ENCODE data around the gene NR4A1.

Gene NR4A1

DNA sequence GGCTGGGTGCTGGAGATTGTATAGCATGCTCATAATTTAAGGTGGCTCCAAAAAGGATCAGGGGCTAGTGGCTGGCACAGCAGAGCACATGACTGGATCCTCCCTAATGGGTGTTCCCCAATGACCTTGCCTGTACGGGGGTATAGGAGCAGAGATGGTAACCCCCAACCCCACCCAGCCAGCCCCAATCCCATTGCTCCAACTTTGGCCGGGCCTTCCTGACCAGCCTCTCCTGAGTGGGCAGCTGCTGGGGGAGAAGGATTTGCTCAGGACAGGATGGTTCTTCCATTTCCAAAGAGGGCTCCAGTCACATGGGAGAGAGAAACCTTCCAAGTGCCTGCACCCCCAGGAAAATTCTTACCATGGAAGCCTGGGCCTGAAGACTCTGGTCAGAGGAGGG, 15.3 kb upstream of the NR4A1 start:
- TF ChIP-seq, protein P1, sequence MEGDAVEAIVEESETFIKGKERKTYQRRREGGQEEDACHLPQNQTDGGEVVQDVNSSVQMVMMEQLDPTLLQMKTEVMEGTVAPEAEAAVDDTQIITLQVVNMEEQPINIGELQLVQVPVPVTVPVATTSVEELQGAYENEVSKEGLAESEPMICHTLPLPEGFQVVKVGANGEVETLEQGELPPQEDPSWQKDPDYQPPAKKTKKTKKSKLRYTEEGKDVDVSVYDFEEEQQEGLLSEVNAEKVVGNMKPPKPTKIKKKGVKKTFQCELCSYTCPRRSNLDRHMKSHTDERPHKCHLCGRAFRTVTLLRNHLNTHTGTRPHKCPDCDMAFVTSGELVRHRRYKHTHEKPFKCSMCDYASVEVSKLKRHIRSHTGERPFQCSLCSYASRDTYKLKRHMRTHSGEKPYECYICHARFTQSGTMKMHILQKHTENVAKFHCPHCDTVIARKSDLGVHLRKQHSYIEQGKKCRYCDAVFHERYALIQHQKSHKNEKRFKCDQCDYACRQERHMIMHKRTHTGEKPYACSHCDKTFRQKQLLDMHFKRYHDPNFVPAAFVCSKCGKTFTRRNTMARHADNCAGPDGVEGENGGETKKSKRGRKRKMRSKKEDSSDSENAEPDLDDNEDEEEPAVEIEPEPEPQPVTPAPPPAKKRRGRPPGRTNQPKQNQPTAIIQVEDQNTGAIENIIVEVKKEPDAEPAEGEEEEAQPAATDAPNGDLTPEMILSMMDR (conservative IDR thresholded peaks at IDR 0.05; ENCODE audit: low read depth, low read length): no peak
- DNase-seq (ENCODE audit: low read depth): no peak
- no peak overlapping the region for H3K4me3 ChIP-seq (ENCODE audit: low read depth, low read length)

DNA sequence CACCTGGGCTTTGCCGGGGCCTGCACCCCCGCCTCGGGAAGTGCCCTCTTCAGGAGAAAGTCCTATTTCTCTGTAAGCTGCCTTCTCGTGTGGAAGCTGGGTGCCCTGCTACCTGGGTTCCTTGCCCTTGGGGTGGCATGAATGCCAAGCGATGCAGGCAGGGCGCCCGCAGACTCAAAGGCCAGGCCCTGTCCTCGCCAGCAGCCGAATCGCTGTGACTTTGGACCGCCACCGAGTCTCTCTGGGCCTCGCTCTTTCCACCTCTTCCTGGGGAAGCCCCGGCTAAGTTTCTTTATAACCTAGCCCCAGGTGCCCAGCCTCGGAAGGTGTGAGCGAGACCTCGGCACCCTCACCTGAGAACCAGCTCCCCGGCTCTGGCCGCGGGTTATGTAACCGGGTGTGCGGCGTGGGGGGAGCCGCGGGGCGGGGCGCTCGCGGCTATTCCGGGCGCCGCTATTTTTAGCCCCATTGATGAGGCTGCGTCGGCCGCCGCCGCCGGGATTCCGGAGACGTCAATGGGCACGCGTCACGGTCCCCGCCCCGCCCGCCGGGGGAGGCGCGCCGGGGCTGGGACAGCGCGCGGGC, 14.6 kb upstream of the NR4A1 start:
- peak; percentile 72 for DNase-seq (ENCODE audit: low read depth)
- TF ChIP-seq, protein P1 (conservative IDR thresholded peaks at IDR 0.05; ENCODE audit: low read depth, low read length): no peak
- peak overlapping the region; percentile 41 for H3K4me3 ChIP-seq (ENCODE audit: low read depth, low read length)

DNA sequence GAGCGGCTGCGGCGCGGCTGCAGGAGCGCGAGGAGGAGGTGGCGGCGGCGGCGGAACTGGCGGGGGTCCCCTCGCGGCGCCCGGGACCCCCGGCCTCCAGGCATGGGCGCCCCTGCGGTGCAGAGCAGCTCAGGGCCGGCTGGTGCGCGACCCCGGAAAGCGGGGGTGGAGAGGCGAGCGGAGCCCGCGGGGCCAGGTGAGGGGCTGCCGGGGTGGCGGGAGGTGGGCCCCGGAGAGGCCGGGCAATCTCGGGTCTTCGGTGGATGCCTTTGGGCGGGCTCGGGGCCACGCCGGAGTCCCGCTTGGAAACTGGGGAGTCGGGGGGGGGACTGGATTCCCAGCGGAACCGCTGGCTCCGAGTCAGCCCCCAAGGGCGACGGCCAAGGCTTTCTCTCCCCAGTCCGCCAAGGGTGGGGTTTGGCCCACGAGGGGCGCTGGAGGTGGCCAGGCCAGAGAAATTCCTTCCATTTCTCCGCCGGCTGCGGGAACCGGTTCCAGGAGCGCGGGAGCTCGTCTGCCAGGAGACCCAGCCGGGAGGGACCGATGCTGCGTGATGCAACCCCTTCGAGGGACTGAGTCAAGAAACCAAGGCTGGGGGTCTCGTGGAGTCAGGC, 13.9 kb upstream of the NR4A1 start:
- H3K4me3 ChIP-seq (ENCODE audit: low read depth, low read length): peak overlapping the region; percentile 60
- TF ChIP-seq, protein P1 (conservative IDR thresholded peaks at IDR 0.05; ENCODE audit: low read depth, low read length): peak; percentile 22
- peak; percentile 62 for DNase-seq (ENCODE audit: low read depth)

DNA sequence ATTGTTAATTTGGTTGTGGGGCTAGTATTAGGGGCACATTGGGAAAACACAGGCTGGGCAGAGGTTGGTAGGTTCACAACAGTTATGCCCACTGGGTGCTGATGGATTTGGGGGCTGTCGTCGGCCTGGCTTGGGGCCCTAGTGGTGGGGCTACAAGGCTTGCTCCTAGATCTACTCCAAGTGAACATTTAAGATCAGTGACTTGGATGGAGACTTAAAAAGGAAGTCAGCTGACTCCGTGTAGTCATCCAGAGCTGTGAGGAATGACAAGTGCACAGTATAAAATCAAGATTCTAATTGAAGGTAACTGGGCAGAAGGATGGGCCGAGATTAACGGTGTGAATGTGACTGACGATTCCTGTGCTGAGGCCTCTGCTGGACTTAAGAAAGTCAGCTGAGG, 12.8 kb upstream of the NR4A1 start:
- TF ChIP-seq, protein P1 (conservative IDR thresholded peaks at IDR 0.05; ENCODE audit: low read depth, low read length): no peak
- H3K4me3 ChIP-seq (ENCODE audit: low read depth, low read length): no peak overlapping the region

DNA sequence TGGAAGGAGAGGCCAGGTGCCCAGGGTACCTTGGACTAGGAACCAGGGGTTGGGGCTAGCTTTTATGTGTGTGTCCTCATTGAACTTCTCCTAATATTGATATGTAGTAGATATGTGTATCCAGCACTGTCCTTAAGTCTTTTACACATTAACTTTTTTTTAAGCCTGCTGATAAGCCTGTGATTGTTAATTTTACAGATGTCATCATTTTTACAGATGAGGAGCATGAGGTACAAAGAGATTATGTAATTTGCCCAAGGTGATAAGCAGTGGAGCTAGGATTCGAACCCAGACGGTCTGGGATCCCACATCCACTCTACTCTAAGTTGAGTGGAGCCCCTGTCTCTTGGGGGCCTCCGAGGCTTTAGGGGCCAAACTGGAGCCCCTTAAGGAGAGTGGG, 10.2 kb upstream of the NR4A1 start:
- TF ChIP-seq, protein P1 (conservative IDR thresholded peaks at IDR 0.05; ENCODE audit: low read depth, low read length): no peak
- no peak overlapping the region for H3K4me3 ChIP-seq (ENCODE audit: low read depth, low read length)
- DNase-seq (ENCODE audit: low read depth): no peak

More for the DNA sequence above, 12.8 kb upstream of the NR4A1 start:
- DNase-seq (ENCODE audit: low read depth): peak; percentile 29

DNA sequence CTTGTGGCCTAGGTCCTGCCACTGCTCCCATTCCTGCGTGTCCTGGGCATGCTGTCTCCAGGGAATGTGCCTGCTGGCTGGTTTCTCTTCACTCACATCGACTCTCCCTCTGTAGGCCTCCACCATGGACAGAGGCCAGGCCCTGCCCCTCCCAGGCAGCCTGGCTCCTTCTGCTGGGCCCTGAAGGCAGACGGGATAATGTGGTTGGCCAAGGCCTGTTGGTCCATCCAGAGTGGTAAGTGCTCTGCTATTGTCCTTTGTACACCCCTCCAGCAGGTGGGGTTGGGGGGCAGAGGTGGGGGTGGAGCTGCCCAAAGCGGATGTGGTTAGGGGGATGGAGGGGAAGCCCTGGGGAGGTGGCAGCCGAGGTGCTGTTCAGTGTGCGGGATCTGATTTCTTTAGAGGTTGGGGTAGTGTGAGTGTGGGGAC, 9.5 kb upstream of the NR4A1 start:
- peak; percentile 53 for DNase-seq (ENCODE audit: low read depth)
- H3K4me3 ChIP-seq (ENCODE audit: low read depth, low read length): no peak overlapping the region
- TF ChIP-seq, protein P1 (conservative IDR thresholded peaks at IDR 0.05; ENCODE audit: low read depth, low read length): no peak
